Kidney (tissue), 14 donors: ENCODE data around the gene RBAK. TPM values are rescaled to one million over a fixed set of nuclear protein-coding genes. Genes with fewer than 3 reads are reported as not detected.

Experiments used
- DNase-seq, 5 donors: peaks; one replicate each; pipeline ENCODE4 v3.0.0-alpha.2; 2013 to 2020
- FAIRE-seq: peaks from 2 replicates; lab custom pipeline; 2012; peaks lifted over from hg19 to GRCh38; lab: Jason Lieb, UNC
- H3K27ac ChIP-seq, 2 donors: one replicate each; pipeline ENCODE4 v1.7.0; 2013; ENCODE audit warnings: low read depth in 2 of 2, low read length in 2 of 2, inconsistent platforms in 1 of 2
- H3K27me3 ChIP-seq: one replicate; pipeline ENCODE4 v1.7.1; 2013; ENCODE audit warnings: low read length, inconsistent platforms; ENCODE audit not compliant: control insufficient read depth, insufficient read depth
- H3K36me3 ChIP-seq, 3 donors: one replicate each; pipeline versions ENCODE4 v1.7.0 to v1.7.1; 2013; ENCODE audit warnings: low read length in 3 of 3, control low read depth in 1 of 3, inconsistent platforms in 1 of 3; ENCODE audit not compliant: insufficient read depth in 3 of 3, control insufficient read depth in 2 of 3
- H3K4me1 ChIP-seq, 3 donors: one replicate each; pipeline versions ENCODE4 v1.7.0 to v1.7.1; 2013; ENCODE audit warnings: low read length in 3 of 3, inconsistent platforms in 1 of 3, low read depth in 1 of 3; ENCODE audit not compliant: control insufficient read depth in 2 of 3, insufficient read depth in 2 of 3
- H3K4me3 ChIP-seq, 3 donors: one replicate each; pipeline versions ENCODE4 v1.7.0 to v1.8.1; 2013; ENCODE audit warnings: low read length in 3 of 3, control low read depth in 1 of 3, inconsistent platforms in 1 of 3
- H3K9ac ChIP-seq, 3 donors: one replicate each; pipeline versions ENCODE4 v1.7.0 to v1.7.1; 2013; ENCODE audit warnings: low read length in 3 of 3, control low read depth in 1 of 3, inconsistent platforms in 1 of 3
- H3K9me3 ChIP-seq, 3 donors: one replicate each; pipeline versions ENCODE4 v1.7.0 to v1.7.1; 2013; ENCODE audit warnings: low read length in 3 of 3, control low read depth in 1 of 3, inconsistent platforms in 1 of 3; ENCODE audit not compliant: control insufficient read depth in 2 of 3, insufficient read depth in 1 of 3
- CTCF ChIP-seq: IDR thresholded peaks from 3 replicates; pipeline ENCODE4 v1.5.1; 2012; ENCODE audit warnings: mild to moderate bottlenecking, moderate library complexity, borderline replicate concordance; ENCODE audit not compliant: insufficient read depth; ENCODE audit errors: extremely low read depth
- intact Hi-C: fragments of 100-400 bp; cut with DNase I; formaldehyde crosslinking; loops from one replicate; pipeline ENCODE4 v1.11.1; 2022
- polyA plus RNA-seq: library from polyadenylated mRNA; stranded (reverse); fragments of 350-450 nt; fragmentation: Illumina TruSeq; extraction: RNeasy Lipid Tissue Mini Kit (QIAGEN cat#74804); gene quantifications from one replicate; pipeline ENCODE4 v1.2.3, GENCODE V29; 2014; ENCODE audit warnings: low read depth, low replicate concordance; ENCODE audit not compliant: insufficient read depth
- total RNA-seq: library from RNA; stranded (reverse); fragmentation: NEBNext Ultra II Directional; extraction: Animal tissue kit (Norgen Biotek cat#: 25700); gene quantifications from one replicate; pipeline ENCODE4 v1.2.1, GENCODE V29; 2021
- donor health status: control.
- donor health status: control.
- donor health status: control.
- donor health status: control.
- donor health status: control.
- donor health status: DM: yes; HTN: yes; CAD: no.
- donor health status: Normal renal cell carcinoma (clear cell type).

RBAK gene
- total and polyA plus RNA-seq, 2 donors from 2014 or later, result 3.2 to 14.1 TPM

- DNase-seq (no peak), FAIRE-seq (no peak)
- Histone ChIP-seq H3K4me1 (no peaks in the 10 kb centered on the region), H3K27ac (no peak overlapping the region), H3K9me3 (peaks cover 14 to 92% (median 59%) of the 10 kb centered on the region in 3 donors), H3K4me3 (peak overlapping the region in 2 of 3 donors; percentile 42), H3K9ac (no peak overlapping the region), H3K36me3 (peaks cover 38 to 48% (median 39%) of the 10 kb centered on the region in 3 donors), H3K27me3 (no peaks in the 10 kb centered on the region)
- no peak for TF ChIP-seq CTCF
- intact Hi-C loops, result no loop called here
Measured at GRCh38 chr7:5064391-5065106, 18.9 kb downstream of the RBAK start.

- Histone ChIP-seq H3K27ac (no peak overlapping the region), H3K9ac (no peak overlapping the region), H3K4me3 (peak overlapping the region in 2 of 3 donors; percentile 1 to 42), H3K27me3 (no peaks in the 10 kb centered on the region), H3K9me3 (peaks cover 14 to 93% (median 59%) of the 10 kb centered on the region in 3 donors), H3K4me1 (no peaks in the 10 kb centered on the region), H3K36me3 (peaks cover 33 to 43% (median 35%) of the 10 kb centered on the region in 3 donors)
- intact Hi-C loops, result no loop called here
- FAIRE-seq, result no peak
- TF ChIP-seq CTCF, result no peak
- no peak for DNase-seq
Measured at GRCh38 chr7:5065107-5065407, 19.4 kb downstream of the RBAK start.

- H3K36me3 ChIP-seq, result peaks cover 11 to 21% (median 12%) of the 10 kb centered on the region in 3 donors
- no peaks in the 10 kb centered on the region for H3K4me1 ChIP-seq
- peaks cover 11 to 68% (median 44%) of the 10 kb centered on the region in 3 donors for H3K9me3 ChIP-seq
- H3K9ac ChIP-seq, result no peak overlapping the region
- DNase-seq (no peak), FAIRE-seq (no peak)
- H3K4me3 ChIP-seq, result no peak overlapping the region
- no peak for TF ChIP-seq CTCF
- H3K27ac ChIP-seq, result no peak overlapping the region
- H3K27me3 ChIP-seq, result no peaks in the 10 kb centered on the region
- intact Hi-C loops, result no loop called here
Measured at GRCh38 chr7:5068521-5068920, 22.9 kb downstream of the RBAK start.
